PFSK-1 (cell line): ENCODE results near the gene KIF26A.

Source experiments
- FOXP2 ChIP-seq: optimal IDR thresholded peaks from 2 replicates; pipeline ENCODE3; 2011; ENCODE audit warnings: borderline replicate concordance, control low read depth, inconsistent platforms; ENCODE audit not compliant: insufficient read depth; ENCODE audit errors: extremely low read length, extremely low read depth
- POLR2AphosphoS5 ChIP-seq: IDR thresholded peaks from 2 replicates; pipeline ENCODE4 v1.6.1; 2012; ENCODE audit warnings: low read depth, mild to moderate bottlenecking, control low read depth, low read length, moderate library complexity
- SIN3A ChIP-seq: IDR thresholded peaks from 2 replicates; pipeline ENCODE4 v1.6.1; 2012; ENCODE audit warnings: mild to moderate bottlenecking, low read length, moderate library complexity, borderline replicate concordance; ENCODE audit not compliant: insufficient read depth
- TAF1 ChIP-seq: IDR thresholded peaks from 2 replicates; pipeline ENCODE4 v1.6.1; 2012; ENCODE audit warnings: low read length, control low read depth, borderline replicate concordance; ENCODE audit not compliant: insufficient read depth
- TF ChIP-seq, protein P1 (sequence below), 2 experiments: IDR thresholded peaks; 2 replicates each; pipeline versions ENCODE4 v1.6.1 to v1.8.0; 2011 to 2012; ENCODE audit warnings: low read depth in 2 of 2, low read length in 2 of 2, control low read depth in 1 of 2, inconsistent platforms in 1 of 2, mild to moderate bottlenecking in 1 of 2, moderate library complexity in 1 of 2; ENCODE audit not compliant: insufficient read depth in 1 of 2

DNA sequence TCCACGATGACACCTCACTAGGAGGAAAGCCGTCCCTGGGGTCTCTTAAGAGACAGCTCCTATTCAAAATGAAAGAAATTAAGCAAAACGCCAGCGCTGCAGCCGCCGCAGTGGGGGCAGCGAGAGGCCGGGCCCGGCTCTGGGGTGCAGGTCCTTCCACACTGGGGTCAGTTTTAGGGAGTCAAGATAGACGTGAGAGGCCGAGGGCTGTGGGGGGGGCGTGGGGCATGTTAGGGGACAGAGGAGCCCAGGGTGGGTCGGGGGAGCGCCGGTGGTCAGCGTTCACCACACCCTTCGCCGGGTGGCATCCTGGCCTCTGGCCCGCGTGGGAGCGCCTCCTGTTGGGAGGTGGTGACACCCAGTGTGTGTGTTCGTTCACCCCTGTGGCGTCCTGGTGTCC lies 25.7 kb downstream of the KIF26A start:
- TF ChIP-seq POLR2AphosphoS5 = no peak
- TF ChIP-seq TAF1 = no peak
- no peak for TF ChIP-seq FOXP2
- no peak for TF ChIP-seq SIN3A
- TF ChIP-seq, protein P1, sequence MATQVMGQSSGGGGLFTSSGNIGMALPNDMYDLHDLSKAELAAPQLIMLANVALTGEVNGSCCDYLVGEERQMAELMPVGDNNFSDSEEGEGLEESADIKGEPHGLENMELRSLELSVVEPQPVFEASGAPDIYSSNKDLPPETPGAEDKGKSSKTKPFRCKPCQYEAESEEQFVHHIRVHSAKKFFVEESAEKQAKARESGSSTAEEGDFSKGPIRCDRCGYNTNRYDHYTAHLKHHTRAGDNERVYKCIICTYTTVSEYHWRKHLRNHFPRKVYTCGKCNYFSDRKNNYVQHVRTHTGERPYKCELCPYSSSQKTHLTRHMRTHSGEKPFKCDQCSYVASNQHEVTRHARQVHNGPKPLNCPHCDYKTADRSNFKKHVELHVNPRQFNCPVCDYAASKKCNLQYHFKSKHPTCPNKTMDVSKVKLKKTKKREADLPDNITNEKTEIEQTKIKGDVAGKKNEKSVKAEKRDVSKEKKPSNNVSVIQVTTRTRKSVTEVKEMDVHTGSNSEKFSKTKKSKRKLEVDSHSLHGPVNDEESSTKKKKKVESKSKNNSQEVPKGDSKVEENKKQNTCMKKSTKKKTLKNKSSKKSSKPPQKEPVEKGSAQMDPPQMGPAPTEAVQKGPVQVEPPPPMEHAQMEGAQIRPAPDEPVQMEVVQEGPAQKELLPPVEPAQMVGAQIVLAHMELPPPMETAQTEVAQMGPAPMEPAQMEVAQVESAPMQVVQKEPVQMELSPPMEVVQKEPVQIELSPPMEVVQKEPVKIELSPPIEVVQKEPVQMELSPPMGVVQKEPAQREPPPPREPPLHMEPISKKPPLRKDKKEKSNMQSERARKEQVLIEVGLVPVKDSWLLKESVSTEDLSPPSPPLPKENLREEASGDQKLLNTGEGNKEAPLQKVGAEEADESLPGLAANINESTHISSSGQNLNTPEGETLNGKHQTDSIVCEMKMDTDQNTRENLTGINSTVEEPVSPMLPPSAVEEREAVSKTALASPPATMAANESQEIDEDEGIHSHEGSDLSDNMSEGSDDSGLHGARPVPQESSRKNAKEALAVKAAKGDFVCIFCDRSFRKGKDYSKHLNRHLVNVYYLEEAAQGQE (IDR thresholded peaks at IDR 0.05; ENCODE audit: insufficient read depth in 1 of 2, low read depth in 2 of 2, low read length in 2 of 2) = no peak
